Measurements from ENCODE around the gene GAPDH.
"Not testable (repeated sequence)": the region's sequence is repeated elsewhere in the genome, so short reads cannot be mapped to it uniquely, and the experiment has no call there.

DNA sequence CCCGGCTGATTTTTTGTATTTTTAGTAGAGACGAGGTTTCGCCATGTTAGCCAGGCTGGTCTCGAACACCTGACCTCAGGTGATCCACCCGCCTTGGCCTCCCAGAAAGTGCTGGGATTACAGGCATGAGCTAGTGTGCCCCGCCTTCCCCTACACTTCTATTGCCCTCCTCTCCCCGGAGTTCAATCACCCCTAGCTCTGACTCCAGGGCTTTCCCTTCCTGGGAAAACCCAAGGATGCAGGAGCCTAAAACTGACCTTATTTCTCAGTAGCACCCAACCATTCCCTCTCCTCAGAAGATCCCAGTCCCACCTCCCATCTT, 22.1 kb downstream of the GAPDH start:
- TF ChIP-seq ZNF274 (IDR thresholded peaks at IDR 0.05; ENCODE audit: low read depth, low read length); SUZ12 (IDR thresholded peaks at IDR 0.05; ENCODE audit: extremely low read depth, insufficient read depth, insufficient read length); YY1 (IDR thresholded peaks at IDR 0.05; ENCODE audit: insufficient read depth, insufficient read length): not testable (repeated sequence)

Data from NT2/D1 (cell line).